BLaER1 treated with 17β-estradiol and CSF1 and Interleukin-3, amounts not matched to agents 10 nM and 100 nM (cell line): ENCODE data around the gene DGKZ.

Experiments used
- H3K27ac ChIP-seq, 11 experiments: shearing (Covaris generic); formaldehyde crosslinking; 2 replicates each; pipeline ENCODE4 v1.8.1; 2022
- H3K27me3 ChIP-seq, 11 experiments: shearing (Covaris generic); formaldehyde crosslinking; 2 replicates each; pipeline ENCODE4 v1.8.1; 2022
- H3K36me3 ChIP-seq, 11 experiments: shearing (Covaris generic); formaldehyde crosslinking; 2 replicates each; pipeline ENCODE4 v1.8.1; 2022
- H3K4me1 ChIP-seq, 10 experiments: shearing (Covaris generic); formaldehyde crosslinking; 2 replicates each; pipeline ENCODE4 v1.8.1; 2022
- H3K4me2 ChIP-seq, 11 experiments: shearing (Covaris generic); formaldehyde crosslinking; 2 replicates each; pipeline ENCODE4 v1.8.1; 2022
- H3K4me3 ChIP-seq, 10 experiments: shearing (Covaris generic); formaldehyde crosslinking; 2 replicates each; pipeline ENCODE4 v1.8.1; 2022
- H3K9ac ChIP-seq, 11 experiments: shearing (Covaris generic); formaldehyde crosslinking; 2 replicates each; pipeline ENCODE4 v1.8.1; 2022
- H3K9me3 ChIP-seq, 11 experiments: shearing (Covaris generic); formaldehyde crosslinking; replicated peaks in 1 of 11; 2 replicates each; pipeline ENCODE4 v1.8.1; 2022
- H4K20me1 ChIP-seq, 11 experiments: shearing (Covaris generic); formaldehyde crosslinking; 2 replicates each; pipeline ENCODE4 v1.8.1; 2022
- Cebpa-rat ChIP-seq, 11 experiments: shearing (Covaris generic); IDR thresholded peaks; 2 replicates each; pipeline ENCODE4 v1.8.1; 2022

DGKZ gene

DNA sequence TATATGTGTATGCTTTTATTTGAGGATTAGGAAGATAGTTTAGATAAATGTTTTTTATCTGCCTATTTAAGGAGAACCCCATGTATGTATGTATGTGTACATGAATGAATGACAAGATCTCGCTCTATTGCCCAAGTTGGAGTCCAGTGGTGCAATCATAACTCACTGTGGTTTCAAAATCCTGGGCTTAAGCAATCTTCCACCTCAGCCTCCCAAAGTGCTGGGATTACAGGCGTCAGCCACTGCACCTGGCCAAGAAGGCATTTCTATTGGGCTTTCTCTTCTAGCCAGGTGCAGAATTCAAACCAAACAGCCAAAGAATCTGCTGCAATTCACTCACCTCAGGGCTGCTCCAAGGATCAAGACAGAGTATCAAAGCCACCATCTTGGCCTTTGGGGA is 25.5 kb upstream of the DGKZ start:
- Histone ChIP-seq H3K9ac (no peak overlapping the region), H3K36me3 (no peaks in the 10 kb centered on the region), H3K9me3 (no peaks in the 10 kb centered on the region), H3K4me3 (no peak overlapping the region), H4K20me1 (no peaks in the 10 kb centered on the region), H3K4me2 (peak overlapping the region in 5 of 11 experiments; percentile 6 to 35 (median 20); a peak in 4 of 22 replicates), H3K4me1 (peaks cover 21 to 49% (median 32%) of the 10 kb centered on the region in 10 experiments), H3K27ac (no peak overlapping the region), H3K27me3 (peaks cover 0 to 4% (median 0%) of the 10 kb centered on the region in 11 experiments; a peak in 5 of 22 replicates)
- peak in 3 of 11 experiments; percentile 14 to 24 (median 21); a peak in 1 of 22 replicates for TF ChIP-seq Cebpa-rat (IDR thresholded peaks at IDR 0.05)

DNA sequence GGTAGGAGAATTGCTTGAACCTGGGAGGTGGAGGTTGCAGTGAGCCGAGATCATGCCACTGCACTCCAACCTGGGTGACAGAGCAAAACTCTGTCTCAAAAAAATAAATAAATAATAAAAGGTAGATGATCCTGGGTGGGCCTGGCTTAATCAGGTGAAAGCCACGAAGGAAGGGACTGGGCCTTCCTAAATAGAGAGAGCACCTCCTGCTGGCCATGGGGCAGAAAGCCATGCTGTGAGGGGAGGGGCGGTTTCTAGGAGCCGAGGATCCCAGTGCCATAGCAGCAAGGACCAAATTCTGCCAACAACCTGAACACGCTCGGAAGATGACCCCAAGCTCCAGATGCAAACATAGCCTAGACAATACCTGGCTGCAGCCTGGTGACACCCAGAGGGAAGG is 24.5 kb upstream of the DGKZ start:
- Histone ChIP-seq H3K27ac (no peak overlapping the region), H3K9ac (no peak overlapping the region), H3K4me3 (no peak overlapping the region), H3K9me3 (no peaks in the 10 kb centered on the region), H3K36me3 (no peaks in the 10 kb centered on the region), H3K4me2 (no peak overlapping the region), H3K4me1 (peaks cover 18 to 39% (median 26%) of the 10 kb centered on the region in 10 experiments), H4K20me1 (no peaks in the 10 kb centered on the region), H3K27me3 (peaks cover 0 to 14% (median 5%) of the 10 kb centered on the region in 11 experiments; a peak in 13 of 22 replicates)
- TF ChIP-seq Cebpa-rat (IDR thresholded peaks at IDR 0.05) = no peak

DNA sequence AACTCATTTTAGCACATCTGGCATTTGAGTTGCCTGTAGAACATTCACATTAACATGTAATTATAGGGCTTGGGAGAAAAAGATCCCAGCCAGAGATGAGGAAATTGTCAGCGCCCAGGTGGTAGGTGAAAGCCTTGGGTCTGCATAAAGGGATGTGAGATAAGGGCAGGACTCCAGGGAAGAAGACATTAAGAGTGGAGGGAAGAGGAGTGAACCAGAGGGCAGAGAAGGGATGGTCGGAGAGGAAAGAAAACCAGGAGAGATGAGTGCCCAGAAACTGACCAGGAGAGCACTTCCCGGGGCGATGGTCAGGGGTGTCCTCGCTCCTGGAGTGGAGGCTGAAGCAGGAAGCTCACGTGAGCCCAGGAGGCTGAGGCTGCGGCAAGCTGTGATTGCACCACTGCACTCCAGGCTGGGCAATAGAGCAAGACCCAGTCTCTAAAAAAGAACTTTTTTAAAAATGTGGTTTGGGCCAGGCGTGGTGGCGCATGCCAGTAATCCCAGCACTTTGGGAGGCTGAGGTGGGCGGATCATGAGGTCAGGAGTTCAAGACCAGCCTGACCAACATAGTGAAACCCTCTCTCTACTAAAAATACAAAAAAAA is 20.3 kb upstream of the DGKZ start:
- peaks cover 0 to 14% (median 0%) of the 10 kb centered on the region in 11 experiments; a peak in 3 of 22 replicates for H4K20me1 ChIP-seq
- peaks cover 23 to 29% (median 25%) of the 10 kb centered on the region in 10 experiments for H3K4me1 ChIP-seq
- H3K27ac ChIP-seq = no peak overlapping the region
- no peak overlapping the region for H3K4me3 ChIP-seq
- H3K4me2 ChIP-seq = no peak overlapping the region
- TF ChIP-seq Cebpa-rat (IDR thresholded peaks at IDR 0.05) = no peak
- no peak overlapping the region for H3K9ac ChIP-seq
- no peaks in the 10 kb centered on the region for H3K36me3 ChIP-seq
- peaks cover 28 to 56% (median 47%) of the 10 kb centered on the region in 11 experiments for H3K27me3 ChIP-seq
- H3K9me3 ChIP-seq = no peaks in the 10 kb centered on the region

DNA sequence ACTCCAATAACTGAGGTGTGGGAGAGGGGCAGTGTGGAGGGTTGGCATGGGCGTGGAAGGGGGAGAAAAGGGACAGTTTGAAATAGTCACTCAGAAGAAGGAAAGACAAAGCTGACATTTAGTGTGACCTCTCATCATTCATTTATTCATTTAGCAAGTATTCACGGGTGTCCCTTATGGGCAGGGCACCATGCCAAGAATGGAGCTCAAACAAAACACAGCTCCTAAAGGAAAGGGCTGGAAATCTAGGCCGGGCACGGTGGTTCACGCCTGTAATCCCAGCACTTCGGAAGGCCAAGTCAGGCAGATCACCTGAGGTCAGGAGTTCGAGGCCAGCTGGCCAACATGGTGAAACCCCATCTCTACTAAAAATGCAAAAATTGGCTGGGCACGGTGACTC is 19.4 kb upstream of the DGKZ start:
- no peaks in the 10 kb centered on the region for H3K36me3 ChIP-seq
- peaks cover 30 to 35% (median 33%) of the 10 kb centered on the region in 10 experiments for H3K4me1 ChIP-seq
- H3K27ac ChIP-seq = no peak overlapping the region
- H3K4me2 ChIP-seq = no peak overlapping the region
- no peak for TF ChIP-seq Cebpa-rat (IDR thresholded peaks at IDR 0.05)
- H3K9me3 ChIP-seq = no peaks in the 10 kb centered on the region
- H3K27me3 ChIP-seq = peaks cover 37 to 65% (median 56%) of the 10 kb centered on the region in 11 experiments
- H3K4me3 ChIP-seq = no peak overlapping the region
- H3K9ac ChIP-seq = no peak overlapping the region
- H4K20me1 ChIP-seq = peaks cover 0 to 23% (median 0%) of the 10 kb centered on the region in 11 experiments; a peak in 6 of 22 replicates

DNA sequence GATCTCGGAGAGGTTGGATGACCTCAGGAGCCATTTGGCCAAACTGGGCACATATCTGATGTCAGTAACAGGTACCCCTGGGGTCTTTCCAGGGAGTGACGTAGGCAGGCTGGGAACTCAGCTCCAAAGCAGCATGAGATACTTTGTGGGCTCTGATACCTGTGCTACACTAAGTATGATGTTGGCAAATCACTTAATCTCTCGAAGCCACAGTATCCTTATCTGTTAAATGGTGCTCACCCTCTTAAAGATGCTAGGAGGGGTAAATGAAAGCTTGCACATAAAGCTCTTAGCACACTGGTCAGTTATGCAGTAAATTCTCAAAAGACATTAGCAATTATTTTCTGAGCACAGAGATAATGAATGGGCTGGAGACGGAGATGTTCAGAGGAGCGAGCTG is 17.1 kb upstream of the DGKZ start:
- Histone ChIP-seq H3K27me3 (peaks cover 61 to 88% (median 79%) of the 10 kb centered on the region in 11 experiments), H3K9ac (no peak overlapping the region), H3K27ac (no peak overlapping the region)

DNA sequence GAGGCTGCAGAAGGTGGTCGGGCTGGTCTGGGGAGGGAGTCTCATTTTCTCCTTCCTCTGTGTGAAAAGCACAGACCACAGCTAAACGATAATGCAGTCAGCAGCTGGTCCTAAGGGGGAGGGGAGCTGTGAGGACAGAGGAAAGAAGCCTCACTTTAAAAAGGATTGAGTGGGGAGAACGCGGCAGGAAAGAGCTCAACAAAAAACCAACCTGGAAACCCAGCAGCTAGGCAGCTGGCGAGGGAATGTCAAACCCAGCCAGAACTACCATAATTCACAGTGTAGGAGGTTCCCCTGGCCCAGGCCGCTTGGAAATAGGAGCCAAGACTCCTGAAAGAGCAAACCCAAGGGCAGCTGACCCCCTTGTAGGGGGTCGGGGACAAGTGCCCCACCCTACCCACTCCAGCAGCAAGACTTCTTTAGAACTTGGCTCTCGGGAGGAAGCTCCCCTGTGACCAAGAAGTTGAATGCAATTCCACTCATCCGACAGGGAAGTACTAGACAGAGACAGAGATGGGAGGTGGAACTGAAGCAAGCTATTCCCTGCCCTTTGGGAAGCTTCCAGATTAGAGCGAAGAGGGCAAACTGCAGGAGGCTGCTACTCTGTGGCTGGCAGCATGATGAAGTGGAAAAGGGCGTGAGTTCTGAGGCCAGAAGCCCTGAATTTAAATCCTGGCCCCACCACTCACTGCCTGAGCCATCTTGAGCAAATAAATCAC is 16.5 kb upstream of the DGKZ start:
- H3K4me3 ChIP-seq = no peak overlapping the region; a peak in 1 of 20 replicates
- no peak overlapping the region for H3K27ac ChIP-seq
- H3K9me3 ChIP-seq = no peaks in the 10 kb centered on the region
- TF ChIP-seq Cebpa-rat (IDR thresholded peaks at IDR 0.05) = no peak
- H3K9ac ChIP-seq = no peak overlapping the region
- peaks cover 66 to 94% (median 85%) of the 10 kb centered on the region in 11 experiments for H3K27me3 ChIP-seq
- H4K20me1 ChIP-seq = peaks cover 0 to 24% (median 5%) of the 10 kb centered on the region in 11 experiments; a peak in 9 of 22 replicates
- no peaks in the 10 kb centered on the region for H3K36me3 ChIP-seq
- H3K4me2 ChIP-seq = peak overlapping the region; percentile 26 to 91 (median 69)
- peaks cover 39 to 57% (median 46%) of the 10 kb centered on the region in 10 experiments for H3K4me1 ChIP-seq

More for the DNA sequence above, 17.1 kb upstream of the DGKZ start:
- Histone ChIP-seq H4K20me1 (peaks cover 0 to 24% (median 5%) of the 10 kb centered on the region in 11 experiments; a peak in 9 of 22 replicates), H3K36me3 (no peaks in the 10 kb centered on the region), H3K4me1 (peaks cover 39 to 51% (median 45%) of the 10 kb centered on the region in 10 experiments), H3K4me2 (peak overlapping the region; percentile 26 to 91 (median 69)), H3K4me3 (no peak overlapping the region), H3K9me3 (no peaks in the 10 kb centered on the region)
- TF ChIP-seq Cebpa-rat (IDR thresholded peaks at IDR 0.05) = no peak

DNA sequence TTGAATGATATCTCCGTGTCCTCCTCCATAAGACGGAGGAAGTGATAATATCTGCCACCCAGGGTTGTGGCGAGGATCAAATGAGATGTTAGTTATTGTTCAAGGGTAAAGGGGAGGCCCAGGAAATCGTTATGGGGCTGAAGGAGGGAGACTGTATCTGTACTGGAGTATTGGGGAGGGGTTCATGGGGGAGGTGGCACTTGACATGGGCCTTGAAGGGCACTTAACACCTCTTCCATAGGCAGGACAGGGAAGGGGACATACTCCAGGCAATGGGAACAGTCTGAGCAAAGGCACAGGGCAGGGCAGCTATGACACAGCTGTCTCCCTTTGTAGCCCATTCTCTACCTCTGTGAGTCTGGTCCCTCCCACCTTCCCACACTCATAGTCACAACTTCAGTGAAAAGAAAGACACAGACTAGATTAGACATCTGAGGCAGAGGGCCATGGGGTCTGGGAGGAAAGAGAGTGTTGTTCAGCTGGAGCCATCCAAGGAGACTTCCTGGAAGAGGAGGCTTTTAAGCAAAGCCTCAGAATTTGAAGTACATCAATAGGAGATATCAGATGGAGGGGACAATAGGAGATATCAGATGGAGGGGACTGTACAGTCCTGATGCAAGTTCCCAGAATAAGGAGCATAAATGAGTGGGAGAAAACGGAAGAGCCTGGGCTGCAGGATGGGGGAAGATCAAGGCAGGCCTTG is 15.8 kb upstream of the DGKZ start:
- Histone ChIP-seq H4K20me1 (peaks cover 0 to 24% (median 5%) of the 10 kb centered on the region in 11 experiments; a peak in 9 of 22 replicates), H3K36me3 (no peaks in the 10 kb centered on the region), H3K27ac (no peak overlapping the region), H3K4me3 (peak overlapping the region in 1 of 10 experiments; percentile 5; a peak in 1 of 20 replicates), H3K4me1 (peaks cover 39 to 64% (median 53%) of the 10 kb centered on the region in 10 experiments), H3K4me2 (peak overlapping the region; percentile 26 to 91 (median 70); a peak in 21 of 22 replicates), H3K9me3 (no peaks in the 10 kb centered on the region), H3K27me3 (peaks cover 69 to 99% (median 91%) of the 10 kb centered on the region in 11 experiments), H3K9ac (no peak overlapping the region)
- TF ChIP-seq Cebpa-rat (IDR thresholded peaks at IDR 0.05) = no peak

DNA sequence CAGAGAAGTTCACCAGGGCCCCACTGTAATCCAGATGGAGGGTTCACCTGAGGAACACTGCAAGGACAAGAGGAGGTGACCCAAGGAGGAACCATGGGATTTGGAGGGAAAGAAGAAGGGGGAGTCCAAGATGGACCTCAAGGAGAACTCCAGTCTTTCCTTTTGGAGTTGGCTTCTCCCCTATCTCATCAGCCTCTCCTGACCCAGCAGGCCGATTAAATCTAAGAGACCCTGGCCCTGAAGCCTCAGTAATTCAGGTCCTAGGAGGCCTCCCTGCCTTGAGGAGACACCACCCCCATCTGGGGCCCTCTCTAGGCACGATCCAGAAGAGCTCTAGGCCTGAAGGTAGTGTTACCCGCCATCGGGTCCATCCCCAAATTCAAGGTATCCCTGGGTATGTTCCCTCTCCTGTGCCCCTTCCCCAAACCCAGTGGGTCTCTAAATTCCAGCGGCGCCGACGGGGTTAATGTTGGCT is 15.1 kb upstream of the DGKZ start:
- Histone ChIP-seq H3K36me3 (no peaks in the 10 kb centered on the region), H3K27me3 (peaks cover 69 to 94% (median 90%) of the 10 kb centered on the region in 11 experiments), H3K27ac (no peak overlapping the region), H4K20me1 (peaks cover 0 to 24% (median 5%) of the 10 kb centered on the region in 11 experiments; a peak in 9 of 22 replicates), H3K9me3 (no peaks in the 10 kb centered on the region), H3K4me1 (peaks cover 39 to 71% (median 60%) of the 10 kb centered on the region in 10 experiments), H3K9ac (peak overlapping the region in 2 of 11 experiments; percentile 50 to 53; a peak in 2 of 22 replicates), H3K4me3 (peak overlapping the region in 8 of 10 experiments; percentile 50 to 67 (median 58); a peak in 13 of 20 replicates), H3K4me2 (peak overlapping the region; percentile 83 to 97 (median 90); a peak in 19 of 22 replicates)
- no peak for TF ChIP-seq Cebpa-rat (IDR thresholded peaks at IDR 0.05)
